H9 (cell line): Measurements from ENCODE around the gene CDH23. TPM values are rescaled to one million over a fixed set of nuclear protein-coding genes. Genes with fewer than 3 reads are reported as not detected.

Experiments used
- DNase-seq: peaks from one replicate; pipeline ENCODE4 v3.0.0-alpha.2; 2017
- H2AFZ ChIP-seq: one replicate; pipeline ENCODE4 v1.6.1; 2013; ENCODE audit warnings: mild to moderate bottlenecking, low read length, control low read depth, moderate library complexity
- H2AK5ac ChIP-seq: 2 replicates; pipeline ENCODE4 v1.6.1; 2013; ENCODE audit warnings: low read length, control low read depth, mixed read lengths; ENCODE audit not compliant: insufficient read length
- H2BK120ac ChIP-seq: one replicate; pipeline ENCODE4 v1.6.1; 2013; ENCODE audit warnings: low read depth, mild to moderate bottlenecking, low read length, control low read depth, inconsistent platforms; ENCODE audit not compliant: poor library complexity, severe bottlenecking
- H2BK12ac ChIP-seq: 2 replicates; pipeline ENCODE4 v1.6.1; 2013; ENCODE audit warnings: low read length, control low read depth, mixed read lengths, low read depth; ENCODE audit not compliant: insufficient read length
- H2BK15ac ChIP-seq: 2 replicates; pipeline ENCODE4 v1.6.1; 2013; ENCODE audit warnings: low read depth, low read length, control low read depth
- H2BK20ac ChIP-seq: one replicate; pipeline ENCODE4 v1.6.1; 2013; ENCODE audit warnings: low read depth, mild to moderate bottlenecking, low read length, control low read depth, inconsistent platforms; ENCODE audit not compliant: poor library complexity, severe bottlenecking
- H2BK5ac ChIP-seq: 2 replicates; pipeline ENCODE4 v1.6.1; 2013; ENCODE audit warnings: low read length, control low read depth, mixed read lengths; ENCODE audit not compliant: insufficient read length
- H3K14ac ChIP-seq: 2 replicates; pipeline ENCODE4 v1.6.1; 2013; ENCODE audit warnings: low read length, control low read depth; ENCODE audit not compliant: insufficient read depth
- H3K18ac ChIP-seq: 2 replicates; pipeline ENCODE4 v1.6.1; 2013; ENCODE audit warnings: low read depth, mild to moderate bottlenecking, mixed read lengths, low read length, control low read depth; ENCODE audit not compliant: insufficient read length
- H3K23ac ChIP-seq: 2 replicates; pipeline ENCODE4 v1.6.1; 2013; ENCODE audit warnings: low read length, control low read depth, mixed read lengths, low read depth; ENCODE audit not compliant: insufficient read length
- H3K23me2 ChIP-seq: 2 replicates; pipeline ENCODE4 v1.6.1; 2013; ENCODE audit warnings: low read depth, mild to moderate bottlenecking, mixed read lengths, low read length, control low read depth; ENCODE audit not compliant: insufficient read length, poor library complexity, severe bottlenecking
- H3K27ac ChIP-seq: 2 replicates; pipeline ENCODE4 v1.5.1; 2013; ENCODE audit warnings: low read length, control low read depth, mixed read lengths, low read depth; ENCODE audit not compliant: insufficient read length
- H3K27me3 ChIP-seq: 2 replicates; pipeline ENCODE4 v1.6.1; 2013; ENCODE audit warnings: low read length, control low read depth, inconsistent platforms; ENCODE audit not compliant: insufficient read depth
- H3K4ac ChIP-seq: 2 replicates; pipeline ENCODE4 v1.6.1; 2013; ENCODE audit warnings: low read depth, mild to moderate bottlenecking, control low read depth, inconsistent platforms, low read length, moderate library complexity
- H3K4me1 ChIP-seq: 2 replicates; pipeline ENCODE4 v1.6.1; 2013; ENCODE audit warnings: low read length, control low read depth, inconsistent platforms; ENCODE audit not compliant: insufficient read depth
- H3K4me2 ChIP-seq: 2 replicates; pipeline ENCODE4 v1.6.1; 2013; ENCODE audit warnings: low read length, control low read depth, mixed read lengths; ENCODE audit not compliant: insufficient read length, insufficient read depth
- H3K56ac ChIP-seq: 2 replicates; pipeline ENCODE4 v1.6.1; 2013; ENCODE audit warnings: low read depth, mild to moderate bottlenecking, mixed read lengths, low read length, control low read depth; ENCODE audit not compliant: insufficient read length
- H3K79me1 ChIP-seq: 2 replicates; pipeline ENCODE4 v1.6.1; 2013; ENCODE audit warnings: low read depth, mild to moderate bottlenecking, moderate library complexity, low read length, control low read depth, inconsistent platforms; ENCODE audit not compliant: insufficient read depth, poor library complexity, severe bottlenecking
- H3K79me2 ChIP-seq: 2 replicates; pipeline ENCODE4 v1.6.1; 2013; ENCODE audit warnings: low read length, control low read depth, inconsistent platforms; ENCODE audit not compliant: insufficient read depth
- H3K9ac ChIP-seq: 2 replicates; pipeline ENCODE4 v1.6.1; 2013; ENCODE audit warnings: low read length, control low read depth, mixed read lengths; ENCODE audit not compliant: insufficient read length; ENCODE audit errors: extremely low read depth
- H3K9me3 ChIP-seq: one replicate; pipeline ENCODE4 v1.6.1; 2013; ENCODE audit warnings: low read depth, low read length, inconsistent platforms; ENCODE audit not compliant: control insufficient read depth
- H3T11ph ChIP-seq: one replicate; pipeline ENCODE4 v1.6.1; 2013; ENCODE audit warnings: mild to moderate bottlenecking, low read length, control low read depth, inconsistent platforms
- H4K20me1 ChIP-seq: one replicate; pipeline ENCODE4 v1.6.1; 2013; ENCODE audit not compliant: control insufficient read depth, insufficient read length, insufficient read depth
- H4K5ac ChIP-seq: 2 replicates; pipeline ENCODE4 v1.6.1; 2013; ENCODE audit warnings: low read depth, mild to moderate bottlenecking, mixed read lengths, low read length, control low read depth; ENCODE audit not compliant: insufficient read length
- H4K8ac ChIP-seq: replicated peaks from 2 replicates; pipeline ENCODE4 v1.6.1; 2013; ENCODE audit warnings: low read length, control low read depth, mixed read lengths, low read depth; ENCODE audit not compliant: insufficient read length
- H4K91ac ChIP-seq: 2 replicates; pipeline ENCODE4 v1.6.1; 2013; ENCODE audit warnings: low read depth, mild to moderate bottlenecking, moderate library complexity, mixed read lengths, low read length, control low read depth; ENCODE audit not compliant: insufficient read length
- H3K27ac Mint-ChIP-seq, 3 experiments: 2 replicates in 2 of 3; 3 replicates in 1 of 3; pipeline ENCODE4 v1.8.0; 2020 to 2021; ENCODE audit warnings: mixed read lengths in 3 of 3, mild to moderate bottlenecking in 1 of 3, moderate library complexity in 1 of 3
- H3K27me3 Mint-ChIP-seq: 2 replicates; pipeline ENCODE4 v1.8.0; 2021; ENCODE audit warnings: low read depth, mild to moderate bottlenecking, moderate library complexity, mixed read lengths
- H3K36me3 Mint-ChIP-seq, 3 experiments: 2 replicates in 2 of 3; 3 replicates in 1 of 3; pipeline ENCODE4 v1.8.0; 2020 to 2021; ENCODE audit warnings: low read depth in 3 of 3, mixed read lengths in 3 of 3; ENCODE audit not compliant: insufficient read depth in 1 of 3
- H3K4me1 Mint-ChIP-seq, 2 experiments: 2 replicates each; pipeline ENCODE4 v1.8.0; 2020; ENCODE audit warnings: mixed read lengths in 2 of 2
- H3K4me3 Mint-ChIP-seq, 2 experiments: 2 replicates in 1 of 2; 3 replicates in 1 of 2; pipeline ENCODE4 v1.8.0; 2020 to 2021; ENCODE audit warnings: mild to moderate bottlenecking in 2 of 2, mixed read lengths in 2 of 2, moderate library complexity in 1 of 2
- H3K9me3 Mint-ChIP-seq, 2 experiments: 2 replicates in 1 of 2; 3 replicates in 1 of 2; pipeline ENCODE4 v1.8.0; 2020; ENCODE audit warnings: mild to moderate bottlenecking in 2 of 2, mixed read lengths in 2 of 2, moderate library complexity in 1 of 2
- CTCF ChIP-seq: fragments of 200-600 bp; sonication (generic); conservative IDR thresholded peaks from 3 replicates; pipeline ENCODE4 v1.8.0; 2021; ENCODE audit warnings: antibody characterized with exemption, mild to moderate bottlenecking
- WGBS: extraction: QIAGEN DNeasy Blood & Tissue Kit; methylation state at CpG from one replicate; pipeline ENCODE4 v1.1.7; 2013; ENCODE audit warnings: missing lambda C conversion rate, low lambda C conversion rate, mixed read lengths; ENCODE audit not compliant: insufficient read length; ENCODE audit errors: extremely low coverage; 5-methylcytosine and 5-hydroxymethylcytosine counted together
- total RNA-seq: library from RNA; stranded (reverse); gene quantifications from 2 replicates; pipeline ENCODE4 v1.2.1, GENCODE V29; 2021

Gene CDH23
- total RNA-seq, 1 experiment from 2014 or later, result 2.1 TPM

DNA sequence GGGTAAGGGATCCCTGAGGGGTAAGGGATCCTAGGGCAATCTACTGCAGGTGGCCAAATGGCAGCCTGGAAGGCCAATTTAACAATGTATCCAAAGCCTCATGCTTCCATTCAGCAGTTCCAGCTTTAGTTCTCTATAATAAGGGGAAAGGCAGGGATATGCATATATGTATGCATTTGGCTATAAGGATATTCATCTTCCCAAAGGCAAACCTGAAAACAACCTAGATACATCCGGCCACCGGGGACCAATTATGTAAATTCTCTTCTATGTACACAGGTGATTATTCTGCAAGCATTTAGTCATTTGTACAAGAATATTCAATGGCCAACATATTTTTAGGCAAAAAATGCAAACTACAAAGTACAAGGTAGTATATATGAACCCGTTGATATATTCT, 427.6 kb downstream of the CDH23 start:
- peak overlapping the region in 1 of 3 experiments; percentile 16; a peak in 1 of 7 replicates for H3K27ac Mint-ChIP-seq
- H3K79me1 ChIP-seq, result no peaks in the 10 kb centered on the region
- H2BK20ac ChIP-seq, result no peak overlapping the region
- H3K56ac ChIP-seq, result no peak overlapping the region
- H4K91ac ChIP-seq, result no peak overlapping the region
- H2BK5ac ChIP-seq, result no peak overlapping the region
- no peak overlapping the region for H2BK120ac ChIP-seq
- H3K27me3 Mint-ChIP-seq, result no peaks in the 10 kb centered on the region
- H3K14ac ChIP-seq, result no peak overlapping the region
- TF ChIP-seq CTCF, result no peak
- H3K27me3 ChIP-seq, result no peaks in the 10 kb centered on the region
- no peak overlapping the region for H4K5ac ChIP-seq
- peaks cover 5% of the 10 kb centered on the region; the same call in 1 of the 2 replicates for H3K4me1 ChIP-seq
- peaks cover 43 to 85% (median 83%) of the 10 kb centered on the region in 3 experiments for H3K36me3 Mint-ChIP-seq
- H3K23me2 ChIP-seq, result no peaks in the 10 kb centered on the region
- H3K18ac ChIP-seq, result no peak overlapping the region
- H4K20me1 ChIP-seq, result no peaks in the 10 kb centered on the region
- no peak overlapping the region for H3K9ac ChIP-seq
- no peaks in the 10 kb centered on the region for H3K4me1 Mint-ChIP-seq
- no peaks in the 10 kb centered on the region for H3K79me2 ChIP-seq
- no CpG with 5 or more reads among the region's 3 CpGs for WGBS
- no peak for DNase-seq
- no peak overlapping the region for H3K4ac ChIP-seq
- no peak overlapping the region for H2AFZ ChIP-seq
- no peak overlapping the region for H2AK5ac ChIP-seq
- H2BK15ac ChIP-seq, result no peak overlapping the region
- H3K27ac ChIP-seq, result no peak overlapping the region
- no peak overlapping the region for H3K4me3 Mint-ChIP-seq
- no peaks in the 10 kb centered on the region for H3K9me3 ChIP-seq
- no peak overlapping the region for H3K4me2 ChIP-seq
- H3K9me3 Mint-ChIP-seq, result no peaks in the 10 kb centered on the region
- H3T11ph ChIP-seq, result no peak overlapping the region
- H2BK12ac ChIP-seq, result no peak overlapping the region
- no peak overlapping the region for H4K8ac ChIP-seq
- no peak overlapping the region for H3K23ac ChIP-seq
